ENCODE results near the gene CMTM7. TPM values are rescaled to one million over a fixed set of nuclear protein-coding genes. Genes with fewer than 3 reads are reported as not detected.
"Not testable (repeated sequence)": the region's sequence is repeated elsewhere in the genome, so short reads cannot be mapped to it uniquely, and the experiment has no call there.

The CMTM7 gene
- total RNA-seq, 1 experiment from 2014 or later, result 12.3 TPM

DNA sequence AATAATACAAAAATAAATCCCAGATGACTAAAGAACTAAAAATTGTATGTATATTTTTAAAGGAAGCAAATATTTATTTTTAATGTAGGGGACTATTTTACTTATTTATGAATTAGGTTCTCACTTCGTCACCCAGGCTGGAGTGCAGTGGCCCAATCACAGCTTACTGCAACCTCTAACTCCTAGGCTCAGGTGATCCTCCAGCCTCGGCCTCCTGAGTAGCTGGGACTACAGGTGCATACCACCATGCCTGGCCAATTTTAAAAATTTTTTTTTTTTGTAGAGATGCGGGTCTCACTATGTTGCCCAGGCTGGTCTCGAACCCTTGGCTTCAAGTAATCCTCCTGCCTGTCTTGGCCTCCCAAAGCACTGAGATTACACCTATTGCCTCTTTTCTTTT lies 42.6 kb downstream of the CMTM7 start:
- no peak for DNase-seq (ENCODE audit: extremely low read depth, low read depth)

DNA sequence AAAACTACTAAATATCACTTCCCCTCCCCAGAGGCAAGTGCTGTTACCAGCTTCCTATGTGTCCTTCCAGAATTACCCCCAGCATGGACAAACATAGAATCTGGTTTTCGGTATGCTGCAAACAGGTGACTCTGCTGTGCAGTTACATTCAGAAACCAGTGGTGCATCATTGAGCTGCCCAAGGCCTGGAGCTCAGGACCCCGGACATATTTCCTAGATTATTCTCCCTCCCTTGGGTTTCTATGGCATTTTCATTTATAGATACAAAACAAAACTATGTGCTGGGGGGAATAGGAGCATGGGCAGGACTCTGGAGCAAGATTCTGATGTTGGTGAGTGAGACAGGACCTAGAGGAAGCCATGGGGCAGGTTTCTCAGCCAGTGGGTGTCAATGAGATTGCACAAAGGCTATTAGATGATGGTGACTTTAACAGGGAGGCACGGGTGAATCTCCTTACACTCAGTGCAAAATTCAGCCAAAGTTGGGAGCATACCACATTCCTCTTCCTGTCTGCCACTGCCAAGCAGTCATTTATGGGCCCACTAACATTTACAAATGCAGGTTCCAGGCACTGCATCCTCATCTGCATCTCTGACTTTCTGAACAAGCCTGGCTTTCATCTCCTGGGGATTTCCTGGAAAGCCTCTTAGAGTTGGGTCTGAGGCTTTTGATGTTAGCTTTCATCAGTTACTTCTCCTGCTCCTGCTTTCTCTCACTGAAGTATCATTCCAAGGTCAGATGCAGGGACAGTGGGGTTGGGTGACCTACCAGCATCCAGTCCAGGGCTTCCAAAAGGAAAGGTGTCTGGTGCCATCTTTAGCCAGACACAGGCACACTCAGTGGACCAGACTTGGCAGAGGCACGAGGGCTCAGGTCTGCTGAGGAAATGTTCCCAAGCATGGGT lies 44.5 kb downstream of the CMTM7 start:
- no peak for DNase-seq (ENCODE audit: extremely low read depth, low read depth)

DNA sequence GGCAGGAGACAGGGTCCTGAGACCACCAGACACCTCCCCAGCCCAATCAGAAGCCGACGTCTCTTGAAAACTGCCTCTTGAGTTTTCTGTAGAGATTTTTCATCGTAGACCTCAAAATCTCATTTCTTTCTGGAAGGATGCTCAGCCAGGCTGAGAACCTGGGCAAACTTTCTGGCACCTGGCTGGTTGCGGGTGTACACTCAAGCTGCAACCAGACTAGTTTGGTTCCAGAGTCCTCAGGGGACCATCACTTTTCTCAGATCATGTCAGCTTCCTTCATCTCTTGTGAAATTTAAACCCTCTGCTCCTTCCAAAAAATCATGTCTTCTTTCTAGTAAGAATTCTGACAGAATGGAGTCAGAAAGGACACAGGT lies 45.1 kb downstream of the CMTM7 start:
- no peak for DNase-seq (ENCODE audit: extremely low read depth, low read depth)

DNA sequence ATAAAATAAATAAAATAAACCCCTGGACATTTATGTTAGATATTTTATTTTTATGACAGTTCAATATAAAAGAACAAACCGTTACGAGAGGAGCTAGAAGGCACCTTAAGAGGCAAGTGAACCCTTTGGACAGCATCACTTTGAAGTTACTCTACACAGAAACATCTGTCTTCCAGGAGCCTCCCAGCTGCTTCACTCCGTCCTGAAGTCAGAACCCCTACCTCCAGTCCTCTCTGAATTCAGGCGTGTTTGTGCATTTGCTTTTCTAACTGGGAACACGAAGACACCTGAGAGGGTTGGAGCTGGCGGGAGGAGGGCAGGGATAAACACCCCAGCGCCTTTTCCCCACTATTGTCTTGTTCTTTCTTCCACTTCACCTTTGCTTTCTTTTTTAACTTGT lies 46.2 kb downstream of the CMTM7 start:
- DNase-seq (ENCODE audit: extremely low read depth, low read depth), result no peak

DNA sequence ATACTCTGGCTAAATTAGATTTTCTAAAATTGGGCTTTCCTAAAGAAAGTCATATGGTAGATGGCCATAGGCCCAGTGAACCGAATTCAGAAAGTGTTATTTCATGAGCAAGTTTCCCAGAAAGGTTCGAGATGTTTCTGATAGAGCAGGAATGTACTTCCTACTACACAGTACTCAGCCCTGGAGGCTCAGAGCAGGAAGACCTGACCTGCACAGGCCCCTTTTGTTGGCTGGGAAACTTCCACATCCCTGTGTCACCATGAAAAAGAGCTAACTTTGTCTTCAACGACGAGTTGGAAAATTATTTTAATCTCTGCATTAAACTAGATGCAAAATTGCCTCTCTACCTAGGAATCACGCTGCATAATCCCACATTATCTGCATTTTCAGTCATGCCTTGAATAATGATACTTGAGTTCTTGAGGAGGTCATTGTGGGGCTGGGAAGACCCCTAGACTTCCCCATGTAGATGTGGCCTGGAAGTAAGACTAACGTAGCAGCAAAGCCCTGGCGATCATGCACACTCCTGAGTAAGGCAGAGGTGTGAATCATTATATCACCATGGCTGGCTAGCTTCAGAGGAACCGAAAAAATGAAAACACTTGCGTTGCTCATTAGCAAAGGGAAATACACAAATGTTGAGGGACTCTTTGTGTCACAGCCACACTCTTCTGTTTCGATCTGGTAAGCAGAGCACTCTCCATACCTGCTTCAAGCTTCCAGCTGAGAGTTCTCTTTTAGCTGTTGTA lies 47.1 kb downstream of the CMTM7 start:
- no peak for DNase-seq (ENCODE audit: extremely low read depth, low read depth)

DNA sequence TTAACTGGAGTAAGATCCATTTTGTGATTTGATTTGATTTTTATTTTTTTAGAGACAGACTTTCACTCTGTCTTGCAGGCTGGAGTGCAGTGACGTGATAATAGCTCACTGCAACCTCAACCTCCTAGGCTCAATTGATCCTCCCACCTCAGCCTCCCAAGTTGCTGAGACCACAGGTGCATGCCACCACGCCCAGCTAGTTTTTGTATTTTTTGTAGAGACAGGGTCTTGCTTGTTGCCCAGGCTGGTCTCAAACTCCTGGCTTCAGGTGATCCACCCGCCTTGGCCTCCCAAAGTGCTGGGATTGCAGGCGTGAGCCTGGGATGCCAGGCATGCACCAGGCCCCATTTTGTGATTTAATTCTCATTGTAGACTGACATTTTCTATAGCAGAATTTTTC lies 47.8 kb downstream of the CMTM7 start:
- not testable (repeated sequence) for DNase-seq (ENCODE audit: extremely low read depth, low read depth)

- no peak for DNase-seq (ENCODE audit: extremely low read depth, low read depth)
Measured at GRCh38 chr3:32440611-32441350, 49.1 kb downstream of the CMTM7 start.

GRCh38 chr3:32442766-32443165 lies 51.1 kb downstream of the CMTM7 start:
- DNase-seq (ENCODE audit: extremely low read depth, low read depth), result no peak

GRCh38 chr3:32443478-32443877 lies 51.8 kb downstream of the CMTM7 start:
- no peak for DNase-seq (ENCODE audit: extremely low read depth, low read depth)

GRCh38 chr3:32447865-32448400 lies 56.3 kb downstream of the CMTM7 start:
- no peak for DNase-seq (ENCODE audit: extremely low read depth, low read depth)

GRCh38 chr3:32448686-32449474 lies 57.2 kb downstream of the CMTM7 start:
- DNase-seq (ENCODE audit: extremely low read depth, low read depth), result no peak

DNA sequence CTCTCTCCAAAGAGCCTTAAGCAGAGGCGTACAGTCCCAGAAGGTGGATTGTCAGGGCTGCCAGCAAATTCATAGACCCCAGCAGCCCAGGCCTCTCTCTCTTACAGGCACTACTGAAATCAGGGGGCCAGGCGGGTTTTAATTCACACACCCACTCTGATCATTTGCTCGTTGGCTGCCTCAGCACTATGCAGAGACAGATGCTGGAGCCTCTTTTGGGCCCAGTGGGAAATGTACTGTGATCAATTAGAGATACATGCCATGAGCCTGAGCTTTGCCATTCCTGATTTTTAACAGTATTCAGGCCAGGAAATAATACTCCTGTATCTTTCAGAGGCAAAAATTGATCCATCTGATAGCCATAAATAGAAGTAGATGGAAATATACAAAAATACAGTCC lies 58.0 kb downstream of the CMTM7 start:
- no peak for DNase-seq (ENCODE audit: extremely low read depth, low read depth)

DNA sequence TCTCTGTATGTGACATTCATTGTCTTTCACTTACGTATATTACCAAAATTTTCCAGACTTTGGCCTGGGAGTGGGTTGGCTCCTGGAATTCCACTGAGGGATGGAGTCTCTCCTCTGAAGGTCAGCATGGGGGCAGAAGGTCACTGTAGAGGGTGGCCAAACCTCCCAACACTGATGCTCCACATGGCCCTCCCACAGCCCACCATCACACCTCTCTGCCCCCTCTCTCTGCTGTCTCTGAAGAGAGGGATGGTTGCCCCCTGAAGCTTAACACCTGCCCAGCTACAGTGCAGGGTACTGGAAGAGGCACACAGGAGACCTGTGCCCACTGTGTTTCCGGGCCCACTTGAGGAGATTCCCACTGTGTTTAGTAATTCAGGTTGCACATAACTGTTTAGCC lies 58.8 kb downstream of the CMTM7 start:
- no peak for DNase-seq (ENCODE audit: extremely low read depth, low read depth)

DNA sequence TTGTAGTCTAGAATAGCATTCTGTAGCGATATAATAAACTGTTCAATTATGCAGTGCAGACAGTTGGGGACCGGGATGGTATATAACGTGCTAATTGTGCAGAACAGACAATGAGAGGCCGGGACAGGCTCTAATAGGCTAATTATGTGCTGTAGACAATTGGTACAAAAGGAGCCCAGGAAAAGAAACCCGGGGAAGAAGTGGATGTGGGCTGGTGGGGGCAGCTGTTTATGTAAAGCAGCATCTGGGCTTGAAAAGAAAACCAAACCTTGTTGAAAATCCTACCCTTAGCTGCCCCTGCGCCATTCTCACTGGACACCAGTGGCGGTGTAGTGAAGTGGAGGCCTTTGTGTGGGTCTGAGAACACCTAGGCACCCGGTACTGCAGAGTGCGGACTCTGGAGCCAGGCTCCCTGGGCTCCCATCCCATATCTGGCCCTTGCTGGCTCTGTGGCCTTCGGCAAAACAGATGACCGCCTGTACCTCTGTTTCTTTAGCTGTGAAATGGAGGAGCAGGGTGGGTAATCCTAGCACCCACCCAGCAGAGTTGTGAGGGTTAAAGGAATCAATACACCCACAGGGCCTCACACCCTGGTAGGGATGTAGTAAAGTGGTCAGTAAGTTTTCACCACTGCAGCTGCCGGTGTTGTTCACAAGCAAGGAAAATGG lies 59.5 kb downstream of the CMTM7 start:
- DNase-seq (ENCODE audit: extremely low read depth, low read depth), result no peak

DNA sequence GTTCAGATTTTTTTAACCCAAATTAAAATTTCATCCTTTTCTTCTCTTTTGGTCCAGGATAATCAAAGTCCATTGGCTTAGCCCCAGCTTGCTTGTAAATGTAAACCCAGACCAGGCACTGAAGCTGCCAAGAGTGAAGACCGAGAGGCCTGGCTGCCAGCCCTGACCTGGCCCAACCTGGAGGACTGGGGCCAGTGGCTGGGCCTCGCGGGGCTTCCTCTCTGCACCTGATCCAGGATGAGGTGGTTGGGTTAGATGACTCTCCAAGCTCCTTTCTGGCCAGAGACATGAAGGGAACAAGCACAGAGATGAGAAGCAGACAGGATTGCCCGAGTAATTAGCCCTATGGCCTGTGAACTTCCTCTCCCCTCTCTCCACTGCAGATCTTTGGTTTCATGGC lies 60.4 kb downstream of the CMTM7 start:
- DNase-seq (ENCODE audit: extremely low read depth, low read depth), result no peak

GRCh38 chr3:32453346-32453745 lies 61.7 kb downstream of the CMTM7 start:
- peak; percentile 8 for DNase-seq (ENCODE audit: extremely low read depth, low read depth)

DNA sequence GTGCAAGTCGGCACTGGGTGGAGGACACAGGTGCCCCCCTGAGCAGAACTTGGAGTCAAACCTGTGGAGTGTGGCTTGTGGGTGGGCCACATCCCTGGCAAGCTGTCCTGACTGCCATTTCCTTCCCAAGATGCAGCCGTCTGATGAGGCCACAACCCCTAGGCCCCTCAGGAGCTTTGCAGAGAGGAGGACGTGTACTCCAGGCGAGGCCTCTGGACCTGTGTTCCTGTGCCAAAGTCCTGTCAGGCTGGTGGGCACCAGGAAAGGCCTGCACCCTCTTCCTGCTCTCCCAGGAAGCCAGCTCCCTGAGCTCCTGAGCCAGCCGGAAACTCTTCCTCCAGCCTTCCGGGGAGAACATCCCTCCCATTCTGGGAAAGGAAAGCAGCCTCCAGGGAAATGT lies 62.5 kb downstream of the CMTM7 start:
- no peak for DNase-seq (ENCODE audit: extremely low read depth, low read depth)

- no peak for DNase-seq (ENCODE audit: extremely low read depth, low read depth)
Measured at GRCh38 chr3:32454731-32455608, 63.3 kb downstream of the CMTM7 start.

Data from NCI-H460 (cell line).